MM.1S (cell line): Measurements from ENCODE around the gene SLC38A11.
"Not testable (repeated sequence)": the region's sequence is repeated elsewhere in the genome, so short reads cannot be mapped to it uniquely, and the experiment has no call there.

Experiments used
- CTCF ChIP-seq: fragments of 300-600 bp; sonication (generic); IDR thresholded peaks from 2 replicates; pipeline ENCODE4 v1.5.1; 2016; ENCODE audit warnings: antibody characterized with exemption, low read length, mixed read lengths
- EZH2 ChIP-seq: fragments of 300-600 bp; sonication (generic); optimal IDR thresholded peaks from 2 replicates; pipeline ENCODE3; 2017; ENCODE audit warnings: low read depth, mild to moderate bottlenecking, antibody characterized with exemption, low read length, mixed read lengths

DNA sequence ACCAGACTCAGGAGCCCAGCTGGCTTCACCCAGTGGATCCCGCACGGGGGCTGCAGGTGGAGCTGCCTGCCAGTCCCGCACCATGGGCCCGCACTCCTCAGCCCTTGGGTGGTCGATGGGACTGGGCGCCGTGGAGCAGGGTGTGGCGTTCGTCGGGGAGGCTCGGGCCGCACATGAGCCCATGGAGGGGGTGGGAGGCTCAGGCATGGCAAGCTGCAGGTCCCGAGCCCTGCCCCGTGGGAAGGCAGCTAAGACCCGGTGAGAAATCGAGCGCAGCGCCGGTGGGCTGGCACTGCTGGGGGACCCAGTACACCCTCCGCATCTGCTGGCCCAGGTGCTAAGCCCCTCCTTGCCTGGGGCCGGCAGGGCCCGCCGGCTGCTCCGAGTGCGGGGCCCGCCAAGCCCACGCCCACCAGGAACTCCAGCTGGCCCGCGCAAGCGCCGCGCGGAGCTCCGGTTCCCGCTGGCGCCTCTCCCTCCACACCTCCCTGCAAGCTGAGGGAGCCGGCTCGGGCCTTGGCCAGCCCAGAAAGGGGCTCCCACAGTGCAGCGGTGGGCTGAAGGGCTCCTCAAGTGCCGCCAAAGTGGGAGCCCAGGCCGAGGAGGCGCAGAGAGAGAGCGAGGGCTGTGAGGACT, 39.5 kb upstream of the SLC38A11 start:
- not testable (repeated sequence) for TF ChIP-seq CTCF, EZH2
